DND-41 (cell line): ENCODE results near the gene MAGEC2.

Source experiments
- CTCF ChIP-seq: IDR thresholded peaks from 2 replicates; pipeline ENCODE4 v1.5.1; 2012; ENCODE audit warnings: borderline replicate concordance, low read length, moderate library complexity, mild to moderate bottlenecking; ENCODE audit not compliant: poor library complexity, severe bottlenecking; ENCODE audit errors: extremely low read depth
- EZH2 ChIP-seq: IDR thresholded peaks from 3 replicates; pipeline ENCODE4 v1.6.1; 2012; ENCODE audit warnings: borderline replicate concordance, low read depth, mild to moderate bottlenecking, moderate library complexity, low read length, inconsistent platforms; ENCODE audit not compliant: severe bottlenecking

GRCh38 chrX:142238536-142238935, 33.4 kb upstream of the MAGEC2 start:
- TF ChIP-seq CTCF (no peak), EZH2 (no peak)
